Measurements from ENCODE around the gene FGF8.

Gene FGF8

GRCh38 chr10:101781984-101782810, 6.3 kb upstream of the FGF8 start:
- DNase-seq: no peak

GRCh38 chr10:101781655-101781983, 5.7 kb upstream of the FGF8 start:
- no peak for DNase-seq

- DNase-seq: peak; percentile 7
Observed at GRCh38 chr10:101780818-101781654, 5.1 kb upstream of the FGF8 start.

- no peak for DNase-seq
Observed at GRCh38 chr10:101780187-101780817, 4.4 kb upstream of the FGF8 start.

GRCh38 chr10:101779544-101780186, 3.8 kb upstream of the FGF8 start:
- DNase-seq: peak; percentile 5

GRCh38 chr10:101778781-101779543, 3.0 kb upstream of the FGF8 start:
- DNase-seq: no peak

- DNase-seq: no peak
Observed at GRCh38 chr10:101778151-101778780, 2.4 kb upstream of the FGF8 start.

- no peak for DNase-seq
Observed at GRCh38 chr10:101777619-101778145, 1.8 kb upstream of the FGF8 start.

GRCh38 chr10:101776161-101776817, 375 bp upstream of the FGF8 start:
- DNase-seq: no peak

GRCh38 chr10:101774589-101775272, 1.2 kb downstream of the FGF8 start:
- no peak for DNase-seq

- no peak for DNase-seq
Observed at GRCh38 chr10:101773923-101774588, 1.9 kb downstream of the FGF8 start.

- no peak for DNase-seq
Observed at GRCh38 chr10:101772895-101773761, 2.8 kb downstream of the FGF8 start.

- DNase-seq: no peak
Observed at GRCh38 chr10:101772017-101772894, 3.7 kb downstream of the FGF8 start.

GRCh38 chr10:101771380-101771779, 4.5 kb downstream of the FGF8 start:
- DNase-seq: no peak

- DNase-seq: no peak
Observed at GRCh38 chr10:101770331-101771215, 5.3 kb downstream of the FGF8 start.

GRCh38 chr10:101769541-101770180, 6.3 kb downstream of the FGF8 start:
- DNase-seq: no peak
